GM12891 (cell line): Measurements from ENCODE around the gene SPDYE6.
"Not testable (repeated sequence)": the region's sequence is repeated elsewhere in the genome, so short reads cannot be mapped to it uniquely, and the experiment has no call there.

Experiments
- DNase-seq: peaks from one replicate; pipeline ENCODE4 v3.0.0; 2011; ENCODE audit warnings: low spot score; ENCODE audit not compliant: insufficient read length
- FAIRE-seq: peaks from 2 replicates; lab custom pipeline; 2011; peaks lifted over from hg19 to GRCh38; lab: Jason Lieb, UNC
- PAX5 ChIP-seq: IDR thresholded peaks from 2 replicates; pipeline ENCODE4 v1.6.1; 2011; ENCODE audit warnings: low read length, moderate library complexity, mild to moderate bottlenecking; ENCODE audit not compliant: insufficient read depth, severe bottlenecking
- POLR2A ChIP-seq: IDR thresholded peaks from 2 replicates; pipeline ENCODE4 v1.6.1; 2011; ENCODE audit warnings: low read depth, low read length, control low read depth
- POLR2AphosphoS5 ChIP-seq: IDR thresholded peaks from 2 replicates; pipeline ENCODE4 v1.6.1; 2011; ENCODE audit warnings: low read depth, low read length, control low read depth
- POU2F2 ChIP-seq: IDR thresholded peaks from 2 replicates; pipeline ENCODE4 v1.6.1; 2011; ENCODE audit warnings: low read depth, mild to moderate bottlenecking, control low read depth, low read length, moderate library complexity
- SPI1 ChIP-seq: IDR thresholded peaks from 2 replicates; pipeline ENCODE4 v1.6.1; 2011; ENCODE audit warnings: low read depth, low read length, control low read depth
- TAF1 ChIP-seq: IDR thresholded peaks from 2 replicates; pipeline ENCODE4 v1.6.1; 2011; ENCODE audit warnings: low read depth, low read length, control low read depth

Gene SPDYE6

DNA sequence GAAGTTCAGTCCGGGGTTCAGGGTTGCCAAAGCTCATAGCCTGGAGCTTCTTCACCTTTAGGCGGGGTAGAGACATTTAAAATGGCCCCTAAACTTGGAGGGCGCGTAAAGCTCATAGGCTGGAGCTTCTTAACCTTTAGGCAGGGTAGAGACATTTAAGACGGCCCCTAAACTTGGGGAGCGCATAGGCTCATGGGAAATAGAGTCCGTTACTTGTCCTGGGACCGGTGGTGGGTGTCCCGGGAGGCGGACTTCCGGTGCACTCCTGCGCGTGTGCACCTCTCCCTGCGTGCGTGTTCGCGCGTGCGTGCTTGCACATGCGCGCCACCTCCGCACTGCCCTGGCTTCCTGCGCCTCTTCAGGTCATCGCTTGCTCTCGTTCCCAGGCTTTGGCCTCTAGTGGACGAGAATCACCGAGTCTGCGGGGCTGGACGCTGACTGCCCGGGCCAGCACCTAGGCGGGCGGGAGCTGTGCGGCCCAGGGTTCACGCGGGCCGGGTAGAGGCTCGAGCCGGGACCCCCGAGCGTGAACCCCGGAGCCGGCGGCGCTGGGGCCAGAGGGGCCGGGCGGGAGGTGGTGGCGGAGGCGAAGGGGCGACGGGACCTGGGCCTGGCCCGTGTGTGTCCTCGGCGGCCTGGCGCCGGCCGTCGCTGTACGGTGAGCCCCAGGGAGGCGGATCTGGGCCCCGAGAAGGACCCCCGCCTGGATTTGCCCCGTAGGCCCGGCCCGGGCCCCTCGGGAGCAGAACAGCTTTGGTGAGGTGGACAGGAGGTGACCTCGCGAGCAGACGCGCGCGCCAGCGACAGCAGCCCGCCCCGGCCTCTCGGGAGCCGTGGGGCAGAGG, 7.5 kb upstream of the SPDYE6 start:
- peak; percentile 48 for FAIRE-seq
- TF ChIP-seq POLR2A (peak; percentile 56; the same call in 1 of the 2 replicates), POU2F2 (peak; percentile 41; the same call in 1 of the 2 replicates), POLR2AphosphoS5 (peak; percentile 66), TAF1 (peak; percentile 39; the same call in 1 of the 2 replicates)
- peak; percentile 49 for DNase-seq

GRCh38 chr7:102346983-102347382, 9.3 kb downstream of the SPDYE6 start:
- DNase-seq, FAIRE-seq: not testable (repeated sequence)

- not testable (repeated sequence) for FAIRE-seq, DNase-seq
Measured at GRCh38 chr7:102340599-102341368, 15.5 kb downstream of the SPDYE6 start.

GRCh38 chr7:102337420-102337819, 18.8 kb downstream of the SPDYE6 start:
- FAIRE-seq, DNase-seq: not testable (repeated sequence)

DNA sequence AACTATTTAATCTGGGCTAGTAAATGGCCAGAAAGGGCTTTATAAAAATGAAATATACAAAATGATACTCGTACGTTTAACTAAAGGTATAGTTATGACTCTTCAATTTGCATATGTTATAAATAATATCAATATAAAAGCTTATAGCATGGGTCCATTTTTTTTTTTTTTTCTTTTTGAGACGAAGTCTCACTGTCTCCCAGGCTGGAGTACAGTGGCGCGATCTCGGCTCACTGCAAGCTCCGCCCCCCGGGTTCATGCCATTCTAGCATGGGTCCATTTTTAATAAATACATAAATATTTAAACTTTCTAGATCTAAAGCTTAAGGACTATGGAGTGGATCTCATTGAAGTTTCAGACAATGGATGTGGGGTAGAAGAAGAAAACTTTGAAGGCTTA, 19.2 kb downstream of the SPDYE6 start:
- not testable (repeated sequence) for FAIRE-seq, DNase-seq

DNA sequence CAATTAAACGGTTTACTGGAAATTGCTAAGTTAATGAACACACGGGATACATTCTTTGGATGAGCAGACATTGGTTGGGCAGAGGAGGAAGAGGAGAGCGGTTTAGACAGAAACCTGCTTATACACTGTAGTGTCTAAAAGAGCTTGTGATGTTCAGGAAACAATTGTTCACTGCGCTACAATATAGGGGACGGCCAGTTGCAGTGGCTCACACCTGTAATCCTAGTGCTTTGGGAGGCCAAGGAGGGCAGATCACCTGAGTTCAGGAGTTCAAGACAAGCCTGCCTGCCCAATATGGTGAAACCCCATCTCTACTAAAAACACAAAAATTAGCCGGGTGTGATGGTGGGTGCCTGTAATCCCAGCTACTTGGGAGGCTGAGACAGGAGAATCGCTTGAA, 20.7 kb downstream of the SPDYE6 start:
- not testable (repeated sequence) for FAIRE-seq, DNase-seq

GRCh38 chr7:102330666-102331460, 25.4 kb downstream of the SPDYE6 start:
- peak; percentile 5 for FAIRE-seq
- not testable (repeated sequence) for DNase-seq

DNA sequence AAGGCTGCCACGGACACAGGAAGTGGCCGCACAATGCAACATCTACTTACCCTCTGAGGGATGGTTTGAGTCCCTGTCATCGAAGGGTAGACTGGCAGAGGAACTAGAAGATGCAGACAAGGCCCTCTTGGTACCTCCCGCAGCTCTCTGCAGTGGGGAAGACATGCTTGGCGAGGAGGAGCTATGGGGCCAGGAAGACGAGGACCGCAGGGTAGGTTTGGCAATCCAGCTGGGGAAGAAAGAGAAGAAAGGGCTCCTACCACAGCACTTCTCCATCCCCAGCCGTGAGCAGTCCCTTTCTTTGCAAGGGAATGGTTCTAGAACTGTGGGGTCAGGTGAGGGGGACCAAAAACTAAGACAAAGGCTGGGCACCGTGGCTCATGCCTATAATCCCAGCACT, 26.9 kb downstream of the SPDYE6 start:
- FAIRE-seq, DNase-seq: not testable (repeated sequence)

DNA sequence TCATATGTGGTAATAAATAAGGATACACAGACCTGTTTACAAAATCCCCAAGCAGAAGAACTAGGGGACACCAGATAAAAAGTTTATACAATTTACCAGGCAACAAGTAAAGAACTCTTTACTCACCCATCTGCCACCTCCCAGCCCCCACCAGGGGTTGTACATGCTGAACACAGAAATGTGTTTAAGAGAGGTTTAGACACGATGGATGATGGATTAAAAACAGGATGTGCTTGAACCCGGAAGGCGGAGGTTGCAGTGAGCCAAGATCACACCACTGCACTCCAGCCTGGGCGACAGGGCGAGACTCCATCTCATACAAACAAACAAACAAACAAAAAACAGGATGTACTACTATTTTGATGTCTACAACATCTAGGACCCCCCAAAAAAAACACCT, 27.4 kb downstream of the SPDYE6 start:
- DNase-seq, FAIRE-seq: not testable (repeated sequence)

DNA sequence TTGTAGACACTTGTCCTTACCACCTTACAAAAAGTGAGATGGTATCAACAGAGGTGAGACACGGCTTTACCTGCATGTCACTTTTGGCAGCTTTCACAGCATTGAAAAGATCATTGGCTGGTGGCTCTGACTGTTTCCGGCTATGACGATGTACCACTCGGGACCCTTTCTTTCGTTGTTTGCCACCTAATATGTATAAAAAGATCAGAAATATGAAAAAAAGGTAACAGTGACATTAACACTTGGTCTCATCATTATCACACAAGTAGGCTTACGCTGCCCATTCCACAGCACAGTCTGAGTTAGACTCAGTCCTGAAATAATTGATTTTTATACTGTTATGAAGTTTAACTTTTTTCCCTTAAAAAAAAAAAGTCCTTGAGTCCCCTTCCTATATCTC, 29.1 kb downstream of the SPDYE6 start:
- not testable (repeated sequence) for FAIRE-seq

GRCh38 chr7:102326157-102326889, 29.9 kb downstream of the SPDYE6 start:
- FAIRE-seq: no peak
- no peak for DNase-seq
- no peak for TF ChIP-seq TAF1
- TF ChIP-seq POLR2A: no peak
- no peak for TF ChIP-seq POLR2AphosphoS5
- no peak for TF ChIP-seq POU2F2
- no peak for TF ChIP-seq SPI1
- no peak for TF ChIP-seq PAX5

More for the DNA sequence above, 29.1 kb downstream of the SPDYE6 start:
- DNase-seq: not testable (repeated sequence)

DNA sequence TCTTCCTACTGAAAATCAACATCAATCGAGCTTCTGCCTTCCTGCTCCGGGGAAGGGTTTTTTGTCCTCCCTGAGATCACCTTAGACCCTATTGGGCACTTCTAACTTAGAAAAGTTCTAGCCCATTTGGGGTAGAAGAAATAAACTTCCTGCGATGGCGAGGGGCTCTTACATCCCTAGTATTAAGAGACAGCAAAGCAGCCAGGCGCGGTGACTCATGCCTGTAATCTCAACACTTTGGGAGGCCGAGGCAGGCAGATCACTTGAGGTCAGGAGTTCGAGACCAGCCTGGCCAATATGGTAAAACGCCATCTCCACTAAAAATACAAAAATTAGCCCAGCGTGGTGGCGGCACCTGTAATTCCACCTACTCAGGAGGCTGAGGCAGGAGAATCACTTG, 31.1 kb downstream of the SPDYE6 start:
- not testable (repeated sequence) for FAIRE-seq, DNase-seq
